Glomerular visceral epithelial cell (primary cell): ENCODE results near the gene NDUFS2.

Source experiments
- DNase-seq: peaks from one replicate; pipeline ENCODE4 v3.0.0-alpha.2; 2016; ENCODE audit errors: extremely low spot score

Gene NDUFS2

DNA sequence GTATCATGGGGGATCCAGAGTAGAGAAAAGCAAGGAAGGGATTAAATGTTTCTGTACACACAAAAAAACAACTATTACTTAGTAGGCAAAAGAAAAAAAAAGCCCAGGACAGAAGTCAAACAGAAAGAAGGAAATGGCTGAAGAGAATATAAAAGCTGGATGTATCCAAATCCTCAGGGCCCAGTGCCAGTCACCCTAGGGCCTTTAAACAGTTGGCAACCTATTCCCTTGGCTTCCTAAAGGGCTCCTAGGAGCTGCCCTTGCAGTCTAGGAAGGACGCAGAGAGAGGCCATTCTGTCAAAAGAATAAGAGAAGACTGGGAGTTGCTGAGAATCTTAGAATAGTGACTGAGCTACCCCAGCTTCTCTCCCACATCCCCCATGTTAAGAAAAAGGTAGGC lies 29.8 kb upstream of the NDUFS2 start:
- DNase-seq, result no peak

DNA sequence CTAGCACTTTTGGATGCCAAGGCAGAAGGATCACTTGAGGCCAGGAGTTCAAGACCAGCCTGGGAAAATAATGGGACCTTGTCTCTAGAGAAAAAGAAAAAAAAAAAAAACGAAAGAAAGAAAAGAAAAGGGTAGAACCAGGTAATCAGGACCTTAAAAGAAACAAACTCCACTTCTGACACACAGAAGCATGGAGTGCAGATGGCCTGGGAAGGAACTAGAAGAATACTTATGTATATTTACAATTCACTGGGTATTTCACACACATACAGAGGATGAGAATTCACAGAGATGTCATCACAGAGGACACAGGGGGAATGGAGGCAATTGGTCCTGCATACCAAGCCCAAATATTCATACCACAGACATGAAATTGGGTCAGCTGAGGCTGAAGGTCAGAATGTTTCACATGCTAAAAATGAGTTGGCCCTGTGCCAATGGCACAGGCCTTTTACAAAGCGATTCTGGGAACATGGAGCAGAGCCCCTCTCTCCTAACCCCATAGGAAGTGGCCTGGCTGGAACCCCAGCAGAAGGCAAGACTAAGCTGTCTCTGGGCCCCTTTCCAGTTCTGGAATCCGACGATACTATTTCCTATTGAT lies 29.3 kb upstream of the NDUFS2 start:
- DNase-seq, result no peak

DNA sequence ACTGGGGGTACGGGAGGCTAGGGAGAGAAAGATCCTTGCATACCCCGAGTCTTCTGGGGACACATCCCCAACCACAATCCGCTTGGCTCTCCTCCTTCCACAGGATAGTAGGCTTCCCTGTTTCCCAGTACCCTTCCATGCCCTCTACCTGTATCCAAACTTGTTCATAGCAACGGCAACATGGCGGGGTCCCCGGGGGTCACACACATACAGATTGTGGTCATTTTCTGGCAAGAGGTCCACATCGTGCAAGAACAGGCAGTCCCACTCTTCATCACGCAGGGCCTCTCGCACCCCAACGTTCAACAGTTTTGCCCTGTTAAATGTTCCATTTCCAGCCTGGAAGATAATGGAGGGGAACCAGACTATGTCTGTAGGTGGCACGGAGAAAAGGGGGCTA lies 28.5 kb upstream of the NDUFS2 start:
- no peak for DNase-seq

DNA sequence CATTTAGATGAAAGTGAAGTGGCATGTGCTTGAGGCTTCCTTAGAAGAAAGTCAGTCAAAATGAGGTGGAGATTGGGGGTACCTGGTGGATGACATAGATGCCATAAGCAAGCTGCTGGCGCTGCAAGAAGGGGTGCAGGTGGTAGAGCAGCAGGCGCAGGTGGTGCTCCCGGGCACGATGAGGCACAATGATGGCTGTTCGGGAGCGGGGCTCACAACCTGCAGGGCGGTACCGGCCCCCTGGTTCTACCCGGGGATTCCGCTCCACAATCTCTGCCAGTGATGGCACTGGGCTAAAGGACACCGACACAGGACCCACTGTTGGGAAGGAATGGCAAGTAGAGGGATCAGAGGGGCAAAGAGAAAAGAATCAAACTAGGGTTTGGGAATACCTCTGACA lies 27.3 kb upstream of the NDUFS2 start:
- no peak for DNase-seq

DNA sequence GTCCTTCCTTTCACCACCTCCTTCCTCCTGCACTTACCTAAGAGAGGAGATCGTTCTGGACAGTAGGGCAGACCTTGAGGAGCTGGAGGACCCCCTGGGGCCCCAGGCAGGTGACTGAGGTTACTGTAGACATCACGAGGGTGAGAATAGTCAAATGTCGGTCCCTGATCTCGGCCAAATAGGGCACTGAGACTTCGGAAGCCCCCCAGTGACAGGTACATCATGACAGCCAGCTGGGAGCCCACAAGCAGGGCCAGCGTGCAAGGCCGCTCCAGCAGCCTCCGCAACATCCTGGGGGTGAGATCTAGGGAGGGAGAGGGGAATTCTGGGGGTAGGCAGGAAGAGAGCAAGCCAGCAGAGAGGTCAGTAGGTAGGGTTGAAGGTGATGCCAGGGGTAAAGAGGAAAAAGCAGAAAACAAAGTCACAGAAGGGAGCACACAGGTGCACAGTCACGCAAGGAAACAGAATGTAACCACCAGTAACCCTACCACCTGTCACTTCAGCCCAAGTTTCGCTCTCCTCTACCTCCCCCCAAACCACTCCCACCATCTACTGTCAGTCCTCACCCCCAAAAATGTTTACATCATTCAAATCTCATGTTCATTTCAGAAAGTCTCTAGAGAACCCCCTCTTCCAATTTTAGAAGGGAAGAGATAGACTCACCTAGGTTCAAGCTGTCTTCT lies 26.3 kb upstream of the NDUFS2 start:
- DNase-seq, result no peak

DNA sequence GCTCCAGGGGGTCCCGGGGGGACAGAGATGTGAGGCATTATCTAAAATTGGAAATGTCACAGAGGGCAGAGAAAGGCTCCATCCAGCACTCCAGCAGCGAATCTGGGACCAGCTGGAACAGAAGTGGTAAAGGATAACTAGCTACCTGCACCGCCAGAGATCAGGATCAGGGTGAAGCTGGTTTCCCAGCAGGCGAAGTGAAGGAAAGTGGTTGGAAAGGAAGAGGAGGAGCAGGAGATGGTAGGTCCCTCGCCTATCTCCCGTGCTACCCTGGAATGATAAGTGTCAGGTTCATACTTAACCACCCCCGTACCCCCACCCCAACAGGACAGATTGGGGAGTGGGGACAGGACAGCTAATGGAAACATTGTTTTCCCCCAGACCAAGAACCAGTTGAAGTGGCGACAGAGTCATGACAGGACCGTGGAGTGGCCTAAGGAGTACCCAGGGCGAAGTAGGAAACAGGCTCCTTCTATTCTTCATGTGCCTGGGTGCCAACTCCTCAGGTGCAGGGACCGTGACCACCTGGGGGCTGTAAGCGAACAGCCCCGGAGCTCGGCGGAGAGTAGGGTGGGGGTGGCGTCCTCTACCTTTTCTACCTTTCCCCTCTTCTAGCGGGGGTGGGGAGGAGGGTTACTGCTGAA lies 25.6 kb upstream of the NDUFS2 start:
- no peak for DNase-seq

DNA sequence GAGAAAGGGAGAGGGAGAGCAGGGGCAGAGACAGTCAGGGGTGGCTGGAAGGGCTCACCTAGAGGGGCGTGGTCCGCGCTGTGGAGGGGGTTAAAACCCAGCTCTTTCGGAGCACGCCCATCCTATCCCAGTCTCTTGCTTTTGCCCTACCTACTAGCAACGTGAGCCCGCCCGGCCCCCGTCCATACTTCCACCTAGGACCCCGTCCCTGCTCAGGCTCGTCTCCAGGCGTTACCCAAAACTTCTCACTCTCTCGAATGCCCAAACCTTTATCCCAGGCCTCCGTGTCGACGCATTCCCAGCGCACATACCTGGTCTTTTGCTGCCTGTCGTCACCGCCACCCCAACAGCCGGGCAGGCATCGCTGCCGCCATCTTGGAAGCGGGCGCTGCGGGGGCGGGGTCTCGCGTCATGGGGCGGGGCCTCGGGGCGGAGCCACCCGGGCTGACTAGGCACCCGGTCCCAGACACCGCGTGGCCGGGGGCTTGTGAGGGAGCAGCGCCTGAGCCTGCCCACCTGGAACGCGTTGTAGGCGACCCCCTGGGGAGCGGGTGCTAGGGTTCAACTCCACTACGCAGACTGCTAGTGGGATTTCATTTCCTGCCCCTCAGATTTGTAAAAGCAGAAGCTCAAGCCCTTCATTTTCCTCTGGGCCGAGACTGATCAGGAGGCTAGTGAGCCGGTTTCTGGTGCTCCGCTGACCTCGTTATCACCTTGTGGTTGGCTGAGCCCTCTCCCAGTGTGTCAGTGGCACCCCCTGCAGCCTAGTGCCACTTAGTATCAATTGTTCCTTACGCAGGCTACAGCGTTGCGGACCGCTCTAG lies 24.8 kb upstream of the NDUFS2 start, which contains the start of gene B4GALT3:
TSS of gene B4GALT3 (minus strand) at position 396 of the 824 bp plus-strand sequence. CDS start 1,447 bp downstream, outside the sequence.
- DNase-seq, result peak; percentile 80

DNA sequence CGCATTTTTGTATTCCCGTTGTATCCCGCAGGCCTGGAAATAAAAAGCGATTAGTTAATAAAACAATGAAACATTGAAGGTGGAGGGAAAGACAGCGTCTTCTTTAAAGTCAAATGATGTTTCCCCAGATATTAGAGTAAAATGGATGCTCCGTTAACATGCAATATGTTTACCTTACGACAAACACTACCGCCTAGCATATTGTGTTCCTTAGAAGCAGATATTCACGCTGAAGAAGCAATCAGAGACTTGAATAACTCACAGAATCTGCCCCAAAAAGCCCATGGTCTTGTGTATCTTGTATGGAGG lies 24.3 kb upstream of the NDUFS2 start:
- DNase-seq, result no peak

DNA sequence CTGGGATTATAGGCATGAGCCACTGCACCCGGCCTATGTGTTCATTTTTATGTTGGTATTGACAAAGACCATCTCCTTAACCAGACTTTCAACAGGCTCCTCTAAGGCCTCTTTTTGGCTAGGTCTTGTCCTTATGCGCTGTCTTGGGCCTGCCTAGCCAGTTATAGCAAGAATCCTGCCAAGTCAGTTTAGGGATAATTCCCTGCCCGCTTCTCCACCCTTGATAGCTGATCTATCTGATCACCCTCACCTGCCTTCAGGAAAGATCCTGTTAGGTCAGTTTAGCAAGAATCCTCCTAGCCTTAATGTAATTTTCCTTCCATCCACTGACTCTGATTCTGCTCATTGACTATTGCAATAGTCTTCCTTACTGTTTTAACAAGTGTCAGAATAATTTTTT lies 22.5 kb upstream of the NDUFS2 start:
- no peak for DNase-seq

DNA sequence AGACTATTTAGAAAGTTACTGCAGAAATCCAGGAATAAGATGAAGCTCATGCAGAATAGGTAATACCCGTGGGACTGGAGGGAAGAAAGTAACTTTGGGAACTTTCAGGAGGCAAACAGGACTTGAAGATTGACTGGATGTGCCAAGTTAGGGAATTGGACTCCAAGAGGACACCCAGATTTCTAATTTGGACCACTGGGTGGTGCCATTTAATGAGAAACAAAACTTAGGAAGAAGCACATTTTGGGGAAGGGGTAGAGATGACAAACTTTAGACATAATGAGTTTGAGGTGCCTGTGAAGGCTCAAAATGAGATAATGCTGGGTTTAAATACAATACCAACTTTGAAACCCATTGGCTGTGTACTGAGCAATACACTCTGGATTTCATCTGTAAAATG lies 21.5 kb upstream of the NDUFS2 start:
- no peak for DNase-seq

DNA sequence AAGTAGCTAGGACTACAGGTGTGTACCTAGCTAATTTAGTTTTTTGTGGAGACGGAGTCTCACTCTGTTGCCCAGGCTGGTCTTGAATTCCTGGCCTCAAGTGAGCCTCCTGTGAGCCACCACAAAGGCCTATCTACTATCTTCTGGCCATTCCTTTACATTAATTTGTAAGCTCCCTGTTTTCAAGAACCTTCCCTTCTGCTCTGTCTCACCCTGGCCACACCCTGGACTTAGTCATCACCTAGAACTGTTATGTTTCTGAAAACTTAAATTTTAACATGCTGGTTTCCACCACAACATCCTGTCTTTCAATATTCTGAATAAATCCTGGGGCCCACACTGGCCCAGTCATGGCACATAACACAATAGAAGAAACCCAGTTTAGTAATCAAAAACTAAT lies 20.0 kb upstream of the NDUFS2 start:
- DNase-seq, result peak; percentile 60

DNA sequence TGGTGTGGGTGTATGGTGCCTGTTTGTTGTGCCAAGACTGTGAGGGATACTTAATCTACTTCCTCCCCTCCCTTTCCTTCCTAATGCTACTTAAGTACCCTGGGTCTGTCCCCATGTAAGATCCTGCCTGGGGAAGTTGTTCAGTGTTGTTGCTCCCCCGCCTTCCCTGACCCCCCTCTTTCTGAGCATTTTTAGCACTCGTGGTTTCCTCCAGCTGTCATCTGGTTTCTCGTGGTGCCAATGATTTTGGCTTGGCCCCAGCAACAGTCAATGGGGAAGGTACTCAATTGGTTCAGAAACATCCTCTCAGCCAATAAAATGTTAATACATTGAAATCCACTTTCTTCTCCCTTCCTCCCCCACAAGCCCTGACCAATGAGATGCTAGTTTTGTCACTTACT lies 16.9 kb upstream of the NDUFS2 start:
- peak; percentile 43 for DNase-seq

DNA sequence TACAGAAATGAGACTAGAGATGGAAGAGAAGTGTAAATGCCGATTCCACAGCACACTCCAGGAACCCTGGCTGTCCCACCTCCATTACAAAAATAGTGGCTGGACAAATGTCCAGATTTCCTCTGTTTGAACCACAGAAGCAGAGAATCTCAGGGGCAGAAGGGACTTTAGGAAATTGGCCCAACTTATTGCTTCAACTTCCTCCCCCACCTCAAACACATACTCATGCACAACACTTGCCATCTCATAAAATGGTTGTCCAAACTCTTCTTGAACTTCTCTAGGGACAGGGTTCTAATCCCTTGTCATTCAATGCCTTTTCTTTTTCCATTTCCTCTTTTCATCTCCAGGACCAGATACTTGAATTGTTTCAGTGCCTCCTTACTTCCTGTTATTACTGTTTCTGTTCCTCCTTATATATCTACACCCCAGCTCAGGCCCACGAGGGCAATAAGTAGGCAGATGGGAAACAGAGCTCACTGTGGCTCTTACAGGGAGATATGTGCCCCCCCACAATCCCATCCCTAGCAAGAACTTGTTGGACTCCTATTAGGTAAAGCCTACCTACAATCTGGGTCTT lies 16.3 kb upstream of the NDUFS2 start:
- DNase-seq, result no peak

DNA sequence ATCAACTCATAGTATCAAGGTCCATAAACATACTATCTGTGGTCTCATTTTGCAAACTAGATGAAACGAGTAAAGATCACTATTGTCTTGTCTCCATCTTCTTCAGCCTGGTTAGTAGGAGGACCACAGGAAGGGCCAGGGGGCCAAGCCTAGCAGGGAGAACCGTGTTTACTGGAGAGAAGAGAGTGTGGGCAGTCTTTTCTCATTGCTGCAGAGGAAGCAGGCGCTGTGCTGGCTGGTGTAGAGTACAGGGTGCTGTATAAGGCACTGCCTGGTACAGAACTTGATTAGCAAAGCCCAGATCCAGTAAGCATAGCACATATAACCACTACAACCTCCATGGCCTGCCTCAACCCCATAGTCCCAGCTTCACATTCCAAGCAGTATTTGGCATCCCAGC lies 14.9 kb upstream of the NDUFS2 start:
- no peak for DNase-seq

DNA sequence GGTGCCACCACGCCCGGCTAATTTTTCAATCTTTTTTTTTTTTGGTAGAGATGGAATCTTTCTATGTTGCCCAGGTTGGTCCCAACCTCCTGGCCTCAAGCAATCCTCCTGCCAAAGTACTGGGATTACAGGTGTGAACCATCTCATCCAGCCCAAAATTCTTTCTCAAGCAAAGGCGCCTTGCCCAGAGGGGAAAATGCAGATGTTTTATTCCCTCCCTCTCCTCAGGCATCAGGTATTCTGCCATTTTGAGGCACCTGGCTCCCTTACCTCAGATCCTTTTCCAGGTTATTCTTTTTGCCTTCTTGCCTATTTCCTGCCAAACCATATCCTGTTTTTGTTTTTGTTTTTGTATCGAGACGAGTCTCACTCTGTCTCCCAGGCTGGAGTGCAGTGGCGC lies 13.8 kb upstream of the NDUFS2 start:
- DNase-seq, result no peak

DNA sequence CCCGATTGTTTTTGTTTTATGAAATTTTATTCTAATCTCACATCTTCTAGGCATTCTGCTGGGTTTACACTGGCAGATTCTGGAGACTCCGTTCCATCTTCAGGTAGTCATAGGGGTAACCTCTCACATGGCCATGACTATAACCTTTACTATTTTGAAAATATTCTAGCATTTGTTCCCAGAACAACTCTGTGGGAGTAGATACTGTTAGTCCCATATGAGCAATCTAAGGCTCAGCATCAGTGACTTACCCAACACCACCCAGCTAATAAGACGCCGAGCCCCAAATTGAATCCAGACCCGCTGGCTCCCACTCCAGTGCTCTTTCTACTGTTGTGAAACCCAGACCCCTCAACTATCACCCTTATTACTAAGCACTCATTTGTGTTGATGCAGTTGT lies 13.1 kb upstream of the NDUFS2 start:
- no peak for DNase-seq

DNA sequence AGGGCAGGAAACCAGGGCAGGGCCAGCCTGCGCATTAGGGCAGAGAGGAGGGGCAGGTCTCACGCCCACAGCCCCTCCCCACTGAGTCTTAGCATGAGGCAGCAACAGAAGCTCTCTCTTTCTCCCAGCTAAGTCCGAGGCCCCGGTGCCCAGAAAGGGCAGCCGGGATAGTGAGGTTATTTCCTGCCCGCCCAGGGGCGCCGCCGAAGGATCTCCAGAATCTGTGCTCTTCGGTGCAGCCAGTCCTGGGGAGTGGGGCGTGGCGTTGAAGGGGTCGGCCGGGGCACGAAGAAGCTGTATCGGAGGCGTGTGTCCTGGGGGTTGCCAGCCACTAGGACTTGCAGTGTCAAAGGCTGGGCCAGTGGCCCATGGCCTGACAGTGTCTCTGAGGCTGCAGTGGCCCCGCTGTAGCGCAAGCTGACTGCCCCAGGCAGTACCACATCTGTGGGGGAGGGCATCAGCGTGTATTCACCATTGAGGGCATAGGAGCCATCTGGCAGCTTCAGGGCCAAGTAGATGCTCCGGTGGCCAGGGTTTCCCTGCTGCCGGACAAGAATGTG lies 11.1 kb upstream of the NDUFS2 start:
- no peak for DNase-seq

DNA sequence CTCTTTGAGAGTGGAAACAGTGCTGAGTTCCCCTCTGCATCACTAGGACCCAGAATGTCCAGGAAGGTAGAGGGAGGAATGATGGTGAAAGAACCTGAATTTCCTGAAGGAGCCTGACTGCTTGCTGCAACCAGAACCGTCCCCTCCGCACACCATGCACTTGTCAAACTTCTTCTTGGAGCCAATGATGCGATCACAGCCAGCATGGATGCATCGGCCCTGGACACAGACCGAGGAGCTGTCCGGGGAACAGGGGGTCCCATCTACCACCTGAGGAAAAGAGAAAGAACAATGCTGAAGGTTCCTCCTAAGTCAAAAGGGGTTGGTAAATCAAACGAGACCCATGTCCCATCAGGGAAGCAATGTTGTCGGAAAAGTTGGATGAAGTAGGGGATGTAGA lies 10.2 kb upstream of the NDUFS2 start:
- DNase-seq, result no peak

DNA sequence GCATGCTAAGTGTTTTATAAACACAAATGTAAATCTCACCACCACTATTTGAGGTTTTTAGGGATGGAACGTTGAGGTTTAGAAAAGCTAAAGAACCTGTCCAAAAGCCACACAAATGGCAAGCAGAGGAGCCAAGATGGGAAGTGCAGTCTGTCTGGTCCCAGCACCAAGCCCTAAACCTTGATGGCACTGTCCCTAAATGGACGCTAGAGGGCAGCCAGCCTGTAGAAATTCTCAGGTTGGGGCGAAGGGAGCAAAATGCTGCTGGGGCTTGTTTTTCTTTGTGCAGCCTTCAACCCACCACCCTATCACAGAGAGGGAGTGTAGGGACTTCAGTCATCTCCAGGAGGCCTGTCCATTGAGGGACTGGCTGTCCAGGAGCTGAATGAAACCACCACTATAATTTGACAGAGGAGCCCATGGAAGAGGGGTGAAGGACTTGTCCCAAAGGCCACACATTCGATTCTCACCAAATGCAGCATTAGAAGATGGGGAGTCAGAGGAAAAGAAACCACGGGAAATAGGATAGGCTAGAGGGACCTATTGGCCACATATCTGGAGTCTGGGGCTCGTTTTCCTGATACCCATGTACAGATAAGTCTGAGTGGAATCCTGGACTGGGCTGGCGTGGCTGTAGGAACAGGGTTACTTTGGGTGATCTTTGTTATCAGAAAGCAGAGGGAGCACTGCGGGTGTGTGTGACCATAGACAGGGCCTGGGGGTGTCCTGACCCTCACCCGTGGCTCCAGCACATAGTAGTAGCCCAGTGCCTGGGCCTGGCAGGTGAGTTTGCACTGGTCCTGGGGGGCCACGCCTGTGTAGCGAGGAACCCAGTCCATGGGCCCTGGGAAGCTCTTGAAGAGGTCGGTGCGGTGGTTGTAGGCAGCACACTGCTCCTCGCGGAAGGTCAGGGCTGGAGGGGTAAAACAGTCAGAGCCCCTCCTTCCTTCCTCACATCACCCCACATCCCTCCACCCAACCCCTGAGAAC lies 9.4 kb upstream of the NDUFS2 start:
- DNase-seq, result peak; percentile 73

DNA sequence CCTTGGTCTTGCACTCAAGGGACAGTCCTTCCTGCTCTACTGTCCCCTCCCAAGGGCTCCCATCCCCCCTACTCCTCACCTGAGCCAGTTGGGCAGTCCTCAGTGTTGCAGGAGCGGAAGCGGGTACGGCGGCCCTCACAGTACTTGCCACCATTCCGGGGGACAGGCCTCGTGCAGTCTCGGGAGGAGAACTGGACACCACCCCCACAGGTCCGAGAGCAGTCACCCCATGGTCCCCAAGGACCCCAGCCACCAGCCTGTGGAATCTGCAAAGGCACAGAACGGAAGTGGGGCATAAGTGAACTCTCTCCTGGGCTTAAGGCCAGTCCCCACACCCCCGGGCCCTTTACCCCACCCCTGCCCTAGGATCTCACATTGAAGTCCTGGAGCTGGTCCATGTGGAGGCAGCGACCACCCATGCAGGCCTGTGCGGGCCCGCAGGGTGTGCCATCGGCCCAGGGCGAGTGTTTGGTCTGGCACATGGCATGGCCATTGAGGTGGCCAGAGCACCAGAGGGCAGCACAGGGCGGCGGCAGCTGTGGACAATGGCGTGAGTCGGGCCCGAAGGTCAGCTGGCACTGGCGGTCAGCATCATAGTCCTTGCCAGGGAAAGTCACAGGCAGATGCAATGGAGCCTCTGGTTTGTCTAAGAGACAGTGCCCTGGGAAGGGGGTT lies 8.5 kb upstream of the NDUFS2 start:
- DNase-seq, result no peak
